GM12892 (cell line): Measurements from ENCODE around the gene TTC4. TPM values are rescaled to one million over a fixed set of nuclear protein-coding genes. Genes with fewer than 3 reads are reported as not detected.

Experiments used
- DNase-seq: peaks from one replicate; pipeline ENCODE4 v3.0.0; 2011; ENCODE audit not compliant: insufficient read length
- FAIRE-seq: peaks from 2 replicates; lab custom pipeline; 2011; peaks lifted over from hg19 to GRCh38; lab: Jason Lieb, UNC
- POLR2A ChIP-seq: IDR thresholded peaks from 2 replicates; pipeline ENCODE4 v1.6.1; 2011; ENCODE audit warnings: low read depth, low read length, control low read depth
- POLR2AphosphoS5 ChIP-seq: IDR thresholded peaks from 2 replicates; pipeline ENCODE4 v1.6.1; 2011; ENCODE audit warnings: low read depth, low read length, control low read depth
- TAF1 ChIP-seq: IDR thresholded peaks from 2 replicates; pipeline ENCODE4 v1.6.1; 2011; ENCODE audit warnings: low read depth, mild to moderate bottlenecking, control low read depth, low read length, borderline replicate concordance
- polyA plus RNA-seq: library from polyadenylated mRNA; unstranded; fragments of >200 nt; gene quantifications from one replicate; pipeline ENCODE4 v1.2.1, GENCODE V29; 2012; ENCODE audit warnings: missing spikeins, inconsistent platforms; ENCODE audit not compliant: missing spikeins

TTC4 gene
- polyA plus RNA-seq: 21.3 TPM

- DNase-seq: peak; percentile 90
- peak; percentile 93 for FAIRE-seq
- peak; percentile 95 for TF ChIP-seq POLR2AphosphoS5
- peak; percentile 94 for TF ChIP-seq TAF1
- peak; percentile 95 for TF ChIP-seq POLR2A
These were observed at the start of gene TTC4 for GRCh38 chr1:54715493-54716298. TSS of gene TTC4 (plus strand) at chr1:54715861. CDS start at chr1:54715909, 48 bp downstream.

GRCh38 chr1:54666333-54666732, 49.3 kb upstream of the TTC4 start:
- FAIRE-seq (no peak), DNase-seq (no peak)
- TF ChIP-seq POLR2AphosphoS5 (no peak), TAF1 (no peak), POLR2A (no peak)

GRCh38 chr1:54667797-54668196, 47.9 kb upstream of the TTC4 start:
- no peak for DNase-seq
- no peak for FAIRE-seq
- no peak for TF ChIP-seq POLR2AphosphoS5
- TF ChIP-seq TAF1: no peak

DNA sequence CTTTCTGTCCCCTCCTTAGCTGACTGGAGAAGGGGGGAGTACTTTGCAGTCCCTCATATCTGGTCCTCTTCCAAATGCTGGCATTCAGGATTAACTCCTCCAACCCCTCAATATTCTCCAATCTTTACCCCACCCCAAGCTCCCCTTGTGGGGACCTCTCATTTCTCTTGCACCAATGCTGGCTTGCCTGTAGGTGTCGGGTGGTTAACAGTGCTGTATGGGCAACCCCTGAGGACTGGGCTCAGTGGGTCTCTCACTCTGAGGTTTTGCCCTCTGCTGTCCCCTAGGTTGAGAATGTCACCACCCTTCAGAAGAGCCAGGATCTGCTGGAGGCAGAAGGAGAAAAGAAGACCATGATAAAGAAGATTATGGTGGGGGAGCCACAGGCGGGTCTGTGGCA, 47.1 kb upstream of the TTC4 start:
- FAIRE-seq: no peak
- no peak for DNase-seq
- TF ChIP-seq TAF1 (no peak), POLR2AphosphoS5 (no peak), POLR2A (no peak)

DNA sequence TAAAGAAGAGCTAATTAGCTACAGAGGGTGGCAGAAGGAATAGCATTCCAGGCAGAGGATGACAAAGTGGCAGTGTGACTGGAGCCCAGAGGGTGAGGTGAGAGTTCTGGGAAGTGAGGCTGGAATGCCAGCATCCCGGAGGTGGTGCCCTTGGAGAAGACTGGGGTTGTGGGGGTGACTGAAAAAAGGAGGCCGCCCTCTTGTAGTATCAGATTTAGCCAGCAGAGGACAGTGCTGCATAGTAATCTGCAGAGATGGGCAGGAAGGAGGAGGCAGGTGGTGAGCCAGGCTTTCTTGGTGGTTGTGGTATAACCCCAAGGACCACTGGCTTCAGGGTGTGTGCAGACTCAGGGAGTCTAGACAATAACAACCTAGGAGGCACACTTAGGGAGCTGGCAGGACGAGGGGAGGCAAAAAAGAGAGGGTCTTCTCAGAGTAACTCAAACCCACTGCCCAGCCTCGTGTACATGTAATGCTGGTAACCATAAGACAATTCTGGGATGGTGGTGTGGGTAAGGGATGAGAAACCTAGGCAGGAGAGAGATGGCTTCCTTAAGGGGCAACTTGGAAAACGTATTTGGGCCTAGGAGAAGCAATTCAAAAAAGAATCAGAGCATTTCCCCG, 43.6 kb upstream of the TTC4 start:
- DNase-seq (peak; percentile 53), FAIRE-seq (peak; percentile 94)
- TF ChIP-seq TAF1 (no peak), POLR2A (no peak), POLR2AphosphoS5 (no peak)

GRCh38 chr1:54678776-54679643, 36.7 kb upstream of the TTC4 start:
- DNase-seq (no peak), FAIRE-seq (no peak)
- TF ChIP-seq POLR2AphosphoS5: no peak
- no peak for TF ChIP-seq POLR2A
- no peak for TF ChIP-seq TAF1

GRCh38 chr1:54679706-54680105, 36.0 kb upstream of the TTC4 start:
- DNase-seq (no peak), FAIRE-seq (no peak)
- TF ChIP-seq TAF1 (no peak), POLR2AphosphoS5 (no peak), POLR2A (no peak)

DNA sequence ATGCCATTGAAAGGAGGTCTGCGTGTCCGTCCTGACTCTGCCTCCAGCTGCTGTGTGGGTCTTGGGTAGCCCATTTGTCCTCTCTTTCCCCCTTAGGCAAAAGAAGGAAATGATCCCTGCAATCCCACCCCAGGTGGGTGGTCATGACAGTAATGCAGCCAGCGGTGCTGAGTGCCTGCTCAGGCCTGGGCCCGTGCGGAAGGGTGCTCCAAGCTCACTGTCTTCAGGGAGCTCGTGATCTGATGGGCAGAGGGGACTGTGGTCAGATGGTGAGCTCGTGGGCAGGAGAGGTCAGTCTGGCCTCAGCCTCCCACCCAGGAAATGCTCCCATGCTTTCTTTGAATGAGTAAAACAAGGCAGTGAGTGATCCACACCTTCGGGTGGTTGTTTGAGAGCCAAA, 35.3 kb upstream of the TTC4 start:
- no peak for TF ChIP-seq POLR2A
- TF ChIP-seq TAF1: no peak
- TF ChIP-seq POLR2AphosphoS5: no peak
- DNase-seq: no peak
- FAIRE-seq: no peak

DNA sequence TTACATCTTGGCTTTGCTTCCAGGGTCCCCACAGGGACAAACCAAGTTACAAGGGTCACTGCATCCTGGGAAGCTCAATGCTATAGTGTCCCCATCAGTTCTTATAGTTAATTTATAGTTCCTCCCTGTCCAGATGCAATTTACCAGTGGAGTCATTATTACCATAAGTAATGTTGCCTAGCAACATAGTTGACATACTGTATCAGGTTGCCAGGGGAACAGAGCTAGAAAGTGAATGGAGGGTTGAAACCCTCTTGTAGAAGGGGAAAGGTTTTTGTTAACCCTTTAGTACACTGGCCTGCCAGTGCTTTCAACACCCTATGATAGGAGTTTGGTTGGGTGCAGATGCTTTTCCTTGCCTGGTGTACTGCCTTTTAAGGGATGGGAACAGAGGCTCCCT, 34.3 kb upstream of the TTC4 start:
- no peak for FAIRE-seq
- no peak for TF ChIP-seq POLR2AphosphoS5
- no peak for TF ChIP-seq POLR2A
- no peak for TF ChIP-seq TAF1

DNA sequence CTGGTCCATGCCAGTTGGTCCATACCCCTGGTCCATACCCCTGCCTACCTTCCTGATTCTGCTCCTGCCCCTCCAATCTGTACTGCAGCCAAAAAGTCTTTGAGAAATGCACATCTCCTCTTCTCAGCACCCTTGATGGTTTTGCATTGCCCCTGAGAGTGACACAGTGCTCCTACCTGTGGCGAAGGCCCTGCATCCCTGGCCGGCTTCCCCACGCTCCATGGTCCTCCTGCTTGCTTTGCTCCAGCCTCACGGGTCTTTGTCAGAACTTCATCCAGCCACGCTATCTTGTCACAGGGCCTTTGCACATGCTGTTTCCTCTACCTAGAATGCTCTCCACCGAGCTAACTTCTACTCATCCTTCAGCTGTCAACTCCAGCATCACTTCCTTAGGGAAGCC, 32.2 kb upstream of the TTC4 start:
- FAIRE-seq (no peak), DNase-seq (no peak)
- TF ChIP-seq TAF1 (no peak), POLR2A (no peak), POLR2AphosphoS5 (no peak)

More for the DNA sequence above, 34.3 kb upstream of the TTC4 start:
- no peak for DNase-seq

GRCh38 chr1:54685335-54685905, 30.2 kb upstream of the TTC4 start:
- no peak for TF ChIP-seq POLR2A
- TF ChIP-seq TAF1: no peak
- no peak for TF ChIP-seq POLR2AphosphoS5
- no peak for DNase-seq
- no peak for FAIRE-seq

DNA sequence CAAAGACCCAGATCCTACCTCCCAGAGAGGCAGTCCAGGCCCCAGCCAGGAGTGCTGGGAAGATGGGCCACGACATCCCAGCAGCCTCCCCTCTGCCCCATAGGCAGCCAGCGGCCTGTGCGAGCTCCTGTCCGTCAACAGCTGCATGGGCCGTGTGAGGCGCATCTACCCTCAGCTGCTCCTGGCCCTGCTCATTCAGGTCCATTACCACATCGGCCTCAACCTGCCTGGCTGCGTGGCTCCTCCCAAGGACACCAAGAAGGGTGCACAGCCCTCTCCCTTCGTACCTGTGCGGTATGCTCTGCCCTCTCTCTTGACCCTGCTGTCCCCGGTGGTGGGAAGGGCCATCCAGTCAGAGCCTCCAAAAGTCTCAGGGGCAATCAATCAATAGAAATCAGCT, 29.5 kb upstream of the TTC4 start:
- DNase-seq: no peak
- no peak for FAIRE-seq
- TF ChIP-seq POLR2AphosphoS5 (no peak), TAF1 (no peak)
